Karpas-422 (cell line): ENCODE data around the gene FOXD4. TPM values are rescaled to one million over a fixed set of nuclear protein-coding genes. Genes with fewer than 3 reads are reported as not detected.
"Not testable (repeated sequence)": the region's sequence is repeated elsewhere in the genome, so short reads cannot be mapped to it uniquely, and the experiment has no call there.

ENCODE experiments used
- DNase-seq: peaks from one replicate; pipeline ENCODE4 v3.0.0-alpha.2; 2015
- H2AFZ ChIP-seq: fragments of 200-600 bp; sonication (generic); 2 replicates; pipeline ENCODE4 v1.6.1; 2014; ENCODE audit warnings: antibody characterized with exemption, low read length, mixed read lengths
- H3K27ac ChIP-seq: fragments of 200-600 bp; sonication (generic); 2 replicates; pipeline ENCODE4 v1.5.1; 2014; ENCODE audit warnings: mild to moderate bottlenecking, low read length, moderate library complexity
- H3K27me3 ChIP-seq: fragments of 200-600 bp; sonication (generic); 2 replicates; pipeline ENCODE4 v1.6.1; 2014; ENCODE audit warnings: low read length, mixed read lengths
- H3K36me3 ChIP-seq: fragments of 200-600 bp; sonication (generic); 2 replicates; pipeline ENCODE4 v1.6.1; 2014; ENCODE audit warnings: low read length, mixed read lengths; ENCODE audit not compliant: insufficient read depth
- H3K4me1 ChIP-seq: fragments of 200-600 bp; sonication (generic); 2 replicates; pipeline ENCODE4 v1.6.1; 2014; ENCODE audit warnings: mild to moderate bottlenecking, low read length, mixed read lengths
- H3K4me2 ChIP-seq: fragments of 200-600 bp; sonication (generic); 2 replicates; pipeline ENCODE4 v1.6.1; 2014; ENCODE audit warnings: low read length, low read depth, mild to moderate bottlenecking; ENCODE audit not compliant: poor library complexity, severe bottlenecking
- H3K4me3 ChIP-seq: fragments of 200-600 bp; sonication (generic); 2 replicates; pipeline ENCODE4 v1.5.1; 2014; ENCODE audit warnings: mild to moderate bottlenecking, antibody characterized with exemption, low read length, mixed read lengths
- H3K79me2 ChIP-seq: fragments of 200-600 bp; sonication (generic); 2 replicates; pipeline ENCODE4 v1.6.1; 2014; ENCODE audit warnings: mild to moderate bottlenecking, low read length, mixed read lengths
- H3K9ac ChIP-seq: fragments of 200-600 bp; sonication (generic); 2 replicates; pipeline ENCODE4 v1.6.0; 2014; ENCODE audit warnings: low read length
- H3K9me2 ChIP-seq: fragments of 200-600 bp; sonication (generic), shearing (Covaris generic); replicated peaks from 2 replicates; pipeline ENCODE4 v1.6.0; 2014; ENCODE audit warnings: mild to moderate bottlenecking, low read length, moderate library complexity; ENCODE audit not compliant: insufficient read depth
- H3K9me3 ChIP-seq: fragments of 300-700, 200-600 bp; sonication (generic); 2 replicates; pipeline ENCODE4 v1.6.1; 2014; ENCODE audit warnings: low read length, mixed read lengths
- H4K20me1 ChIP-seq: fragments of 200-600 bp; sonication (generic); 2 replicates; pipeline ENCODE4 v1.6.1; 2014; ENCODE audit warnings: mild to moderate bottlenecking, antibody characterized with exemption, low read length, low read depth; ENCODE audit not compliant: insufficient read depth
- total RNA-seq: library from RNA; depleted of rRNA; stranded (reverse); fragments of >200 nt; shearing (Covaris generic); gene quantifications from 2 replicates; pipeline ENCODE4 v1.2.3, GENCODE V29; 2014; ENCODE audit warnings: low replicate concordance

FOXD4 gene
- total RNA-seq, 1 experiment from 2014 or later, result 0.93 TPM

- not testable (repeated sequence) for DNase-seq, H3K4me3 ChIP-seq, H3K27ac ChIP-seq, H2AFZ ChIP-seq, H3K4me2 ChIP-seq, H3K79me2 ChIP-seq, H3K27me3 ChIP-seq, H3K9me3 ChIP-seq, H3K9ac ChIP-seq, H3K4me1 ChIP-seq, H3K9me2 ChIP-seq, H4K20me1 ChIP-seq, H3K36me3 ChIP-seq
Measured at GRCh38 chr9:113468-114266, 4.5 kb downstream of the FOXD4 start.

- not testable (repeated sequence) for H3K4me3 ChIP-seq, H4K20me1 ChIP-seq, H3K9me3 ChIP-seq, H3K27ac ChIP-seq, H3K4me1 ChIP-seq, H2AFZ ChIP-seq, H3K4me2 ChIP-seq, H3K36me3 ChIP-seq, H3K9me2 ChIP-seq, DNase-seq, H3K79me2 ChIP-seq, H3K9ac ChIP-seq, H3K27me3 ChIP-seq
Measured at GRCh38 chr9:112589-113467, 5.4 kb downstream of the FOXD4 start.

GRCh38 chr9:110672-111071 lies 7.5 kb downstream of the FOXD4 start:
- not testable (repeated sequence) for H4K20me1 ChIP-seq, H3K4me2 ChIP-seq, H3K9ac ChIP-seq, DNase-seq, H2AFZ ChIP-seq, H3K36me3 ChIP-seq, H3K4me3 ChIP-seq, H3K79me2 ChIP-seq, H3K9me3 ChIP-seq, H3K4me1 ChIP-seq, H3K9me2 ChIP-seq, H3K27ac ChIP-seq, H3K27me3 ChIP-seq

DNA sequence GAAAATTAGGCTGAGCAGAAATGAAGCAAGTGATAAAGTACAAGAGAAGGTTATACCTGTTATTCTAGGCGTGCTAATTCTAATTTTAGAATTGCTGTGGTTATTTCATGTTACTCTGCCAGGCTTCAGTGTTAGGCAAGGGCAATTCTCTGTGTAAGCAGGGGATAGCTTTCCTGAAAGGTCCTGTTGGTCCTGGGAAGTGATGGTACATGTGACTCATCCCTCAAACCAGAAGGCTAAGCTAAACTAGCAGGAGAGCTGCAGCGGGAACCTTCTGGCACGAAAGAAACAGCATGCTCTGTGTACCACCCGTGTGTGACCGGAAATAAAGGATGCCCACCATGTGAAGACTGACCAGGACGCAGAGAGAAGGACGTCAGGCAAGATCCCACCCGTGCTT lies 8.7 kb downstream of the FOXD4 start:
- not testable (repeated sequence) for H3K9me2 ChIP-seq, H3K79me2 ChIP-seq, H3K27ac ChIP-seq, H2AFZ ChIP-seq, H3K27me3 ChIP-seq, H3K9ac ChIP-seq, H4K20me1 ChIP-seq, H3K36me3 ChIP-seq, H3K9me3 ChIP-seq, H3K4me2 ChIP-seq, H3K4me1 ChIP-seq, DNase-seq, H3K4me3 ChIP-seq

- H4K20me1 ChIP-seq, H3K9ac ChIP-seq, H3K27me3 ChIP-seq, H3K79me2 ChIP-seq, H3K4me1 ChIP-seq, H3K36me3 ChIP-seq, H3K27ac ChIP-seq, H3K9me2 ChIP-seq, H2AFZ ChIP-seq, DNase-seq, H3K4me2 ChIP-seq, H3K9me3 ChIP-seq, H3K4me3 ChIP-seq: not testable (repeated sequence)
Measured at GRCh38 chr9:108742-109495, 9.3 kb downstream of the FOXD4 start.

GRCh38 chr9:105991-106390 lies 12.2 kb downstream of the FOXD4 start:
- not testable (repeated sequence) for H3K4me2 ChIP-seq, H3K9ac ChIP-seq, DNase-seq

GRCh38 chr9:100430-100829 lies 17.8 kb downstream of the FOXD4 start:
- not testable (repeated sequence) for H3K9me3 ChIP-seq, H3K9me2 ChIP-seq, H3K4me1 ChIP-seq, H3K79me2 ChIP-seq, H3K27me3 ChIP-seq, DNase-seq, H3K4me2 ChIP-seq, H4K20me1 ChIP-seq, H3K9ac ChIP-seq, H3K4me3 ChIP-seq, H3K27ac ChIP-seq, H2AFZ ChIP-seq, H3K36me3 ChIP-seq

More at GRCh38 chr9:105991-106390, 12.2 kb downstream of the FOXD4 start:
- H3K9me3 ChIP-seq, H4K20me1 ChIP-seq, H3K36me3 ChIP-seq, H3K4me3 ChIP-seq, H3K27ac ChIP-seq, H3K27me3 ChIP-seq, H2AFZ ChIP-seq, H3K9me2 ChIP-seq, H3K79me2 ChIP-seq, H3K4me1 ChIP-seq: not testable (repeated sequence)

DNA sequence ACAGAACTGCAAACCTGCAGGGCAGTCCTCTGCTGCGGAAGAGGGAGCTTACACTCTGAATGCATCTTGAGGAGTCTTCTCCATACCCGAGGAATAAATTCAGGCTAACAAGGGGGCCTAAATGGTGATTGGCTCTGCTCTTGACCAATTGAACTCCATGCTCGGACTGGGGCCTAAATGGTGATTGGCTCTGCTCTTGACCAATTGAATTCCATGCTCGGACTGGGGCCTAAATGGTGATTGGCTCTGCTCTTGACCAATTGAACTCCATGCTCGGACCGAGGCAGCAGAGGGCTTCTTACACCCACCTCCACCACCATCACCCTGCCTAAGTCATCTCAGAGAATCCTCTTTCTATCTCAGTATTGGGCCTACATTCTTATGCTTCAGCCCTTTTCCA lies 18.4 kb downstream of the FOXD4 start:
- not testable (repeated sequence) for H3K27ac ChIP-seq, H4K20me1 ChIP-seq, H3K4me3 ChIP-seq, H3K79me2 ChIP-seq, H3K9me3 ChIP-seq, H3K27me3 ChIP-seq, H3K9me2 ChIP-seq, H3K4me1 ChIP-seq, H3K36me3 ChIP-seq, H3K4me2 ChIP-seq, H3K9ac ChIP-seq, H2AFZ ChIP-seq
- peak; percentile 41 for DNase-seq
